ENCODE results near the gene C1orf159. TPM values are rescaled to one million over a fixed set of nuclear protein-coding genes. Genes with fewer than 3 reads are reported as not detected.

The C1orf159 gene
- total and polyA plus RNA-seq, 2 experiments from 2014 or later, result 21.7 to 36.2 TPM

- no peaks in the 10 kb centered on the region for H3K4me1 ChIP-seq (ENCODE audit: low read depth)
- H3K4me3 ChIP-seq, result no peak overlapping the region
- H3K27me3 ChIP-seq, result peaks cover 28% of the 10 kb centered on the region
- no peak for TF ChIP-seq CTCF (IDR thresholded peaks at IDR 0.05; ENCODE audit: low read depth, low read length)
- H3K36me3 ChIP-seq, result peaks cover 10% of the 10 kb centered on the region
- H3K9me3 ChIP-seq (ENCODE audit: low read depth), result no peaks in the 10 kb centered on the region
- DNase-seq (ENCODE audit: low read depth in 1 of 2, low spot score in 1 of 2), result no peak
- H3K27ac ChIP-seq, result no peak overlapping the region
These were observed 73.1 kb downstream of the C1orf159 start for GRCh38 chr1:1042835-1043234.

DNA sequence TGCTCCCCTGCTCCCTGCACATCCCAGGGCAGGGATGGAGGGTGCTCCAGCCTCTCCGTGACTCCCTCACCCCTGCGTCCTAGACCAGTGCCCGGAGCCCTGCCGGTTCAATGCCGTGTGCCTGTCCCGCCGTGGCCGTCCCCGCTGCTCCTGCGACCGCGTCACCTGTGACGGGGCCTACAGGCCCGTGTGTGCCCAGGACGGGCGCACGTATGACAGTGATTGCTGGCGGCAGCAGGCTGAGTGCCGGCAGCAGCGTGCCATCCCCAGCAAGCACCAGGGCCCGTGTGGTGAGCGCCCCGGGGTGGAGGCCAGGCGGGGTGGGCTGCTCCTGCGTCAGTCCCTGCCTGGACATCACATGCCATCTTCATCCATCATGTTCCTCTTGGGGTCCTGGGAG is 74.0 kb downstream of the C1orf159 start:
- peaks cover 38% of the 10 kb centered on the region for H3K27me3 ChIP-seq
- peaks cover 5% of the 10 kb centered on the region for H3K36me3 ChIP-seq
- TF ChIP-seq CTCF (IDR thresholded peaks at IDR 0.05; ENCODE audit: low read depth, low read length), result no peak
- no peak overlapping the region for H3K4me3 ChIP-seq
- no peaks in the 10 kb centered on the region for H3K4me1 ChIP-seq (ENCODE audit: low read depth)
- no peak for DNase-seq (ENCODE audit: low read depth in 1 of 2, low spot score in 1 of 2)
- H3K27ac ChIP-seq, result no peak overlapping the region
- H3K9me3 ChIP-seq (ENCODE audit: low read depth), result no peaks in the 10 kb centered on the region

DNA sequence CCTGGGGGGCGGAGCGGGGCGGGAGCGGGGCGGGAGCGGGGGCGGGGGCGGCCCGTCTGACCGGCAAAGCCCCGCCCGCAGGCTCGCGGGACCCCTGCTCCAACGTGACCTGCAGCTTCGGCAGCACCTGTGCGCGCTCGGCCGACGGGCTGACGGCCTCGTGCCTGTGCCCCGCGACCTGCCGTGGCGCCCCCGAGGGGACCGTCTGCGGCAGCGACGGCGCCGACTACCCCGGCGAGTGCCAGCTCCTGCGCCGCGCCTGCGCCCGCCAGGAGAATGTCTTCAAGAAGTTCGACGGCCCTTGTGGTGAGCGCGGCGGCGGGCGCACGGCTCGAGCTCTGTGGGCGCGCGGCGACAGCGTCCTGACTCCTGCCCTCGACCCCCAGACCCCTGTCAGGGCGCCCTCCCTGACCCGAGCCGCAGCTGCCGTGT is 74.8 kb downstream of the C1orf159 start:
- Histone ChIP-seq H3K27me3 (peaks cover 45% of the 10 kb centered on the region), H3K36me3 (peaks cover 5% of the 10 kb centered on the region), H3K4me3 (no peak overlapping the region), H3K27ac (no peak overlapping the region), H3K4me1 (ENCODE audit: low read depth) (no peaks in the 10 kb centered on the region), H3K9me3 (ENCODE audit: low read depth) (no peaks in the 10 kb centered on the region)
- no peak for DNase-seq (ENCODE audit: low read depth in 1 of 2, low spot score in 1 of 2)
- no peak for TF ChIP-seq CTCF (IDR thresholded peaks at IDR 0.05; ENCODE audit: low read depth, low read length)

DNA sequence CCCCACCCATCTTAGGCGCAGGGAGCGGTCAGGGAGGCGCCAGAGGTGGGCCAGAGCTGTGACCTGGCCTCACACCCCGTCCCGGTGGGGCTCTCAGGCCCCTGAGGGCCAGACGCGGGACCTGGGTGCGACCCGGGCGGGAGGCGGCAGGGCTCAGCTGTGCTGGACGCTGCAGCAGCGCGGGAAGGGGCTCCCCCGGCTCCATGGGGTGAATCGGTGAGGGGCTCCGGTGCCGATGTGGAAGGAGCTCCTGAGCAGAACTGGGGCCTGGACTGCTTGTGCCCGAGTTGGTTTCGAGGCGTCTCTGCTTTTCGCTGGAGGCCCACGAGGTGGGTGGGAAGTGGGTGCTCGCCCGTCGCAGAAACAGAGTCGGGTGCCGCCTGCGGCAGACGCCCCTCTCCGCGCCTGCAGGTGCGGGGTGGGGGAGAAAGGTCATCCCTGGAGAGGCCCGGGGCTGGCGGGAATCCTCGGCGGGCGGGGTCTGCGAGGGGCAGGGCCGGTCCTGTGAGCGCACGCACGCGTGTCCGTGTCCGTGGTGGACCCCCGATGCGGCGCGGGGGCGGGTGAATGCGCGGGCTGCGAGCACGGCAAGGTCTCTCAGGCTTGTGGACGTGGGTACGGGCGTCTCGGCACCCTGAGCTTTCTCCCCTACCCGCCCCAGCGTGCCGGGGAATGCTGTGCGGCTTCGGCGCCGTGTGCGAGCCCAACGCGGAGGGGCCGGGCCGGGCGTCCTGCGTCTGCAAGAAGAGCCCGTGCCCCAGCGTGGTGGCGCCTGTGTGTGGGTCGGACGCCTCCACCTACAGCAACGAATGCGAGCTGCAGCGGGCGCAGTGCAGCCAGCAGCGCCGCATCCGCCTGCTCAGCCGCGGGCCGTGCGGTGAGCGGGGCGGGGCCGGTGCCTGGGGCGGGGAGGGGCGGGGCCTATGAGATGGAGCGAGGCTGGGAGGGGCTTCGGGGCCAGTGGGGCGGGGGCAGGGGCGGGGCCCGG is 75.6 kb downstream of the C1orf159 start:
- DNase-seq (ENCODE audit: low read depth in 1 of 2, low spot score in 1 of 2), result peak; percentile 85 to 91
- Histone ChIP-seq H3K36me3 (peaks cover 5% of the 10 kb centered on the region), H3K27ac (no peak overlapping the region), H3K4me1 (ENCODE audit: low read depth) (no peaks in the 10 kb centered on the region), H3K4me3 (peak overlapping the region; percentile 27), H3K27me3 (peaks cover 52% of the 10 kb centered on the region), H3K9me3 (ENCODE audit: low read depth) (no peaks in the 10 kb centered on the region)
- TF ChIP-seq CTCF (IDR thresholded peaks at IDR 0.05; ENCODE audit: low read depth, low read length), result no peak

- TF ChIP-seq CTCF (IDR thresholded peaks at IDR 0.05; ENCODE audit: low read depth, low read length), result no peak
- Histone ChIP-seq H3K27ac (no peak overlapping the region), H3K27me3 (peaks cover 62% of the 10 kb centered on the region), H3K9me3 (ENCODE audit: low read depth) (no peaks in the 10 kb centered on the region), H3K4me3 (no peak overlapping the region), H3K4me1 (ENCODE audit: low read depth) (no peaks in the 10 kb centered on the region), H3K36me3 (peaks cover 3% of the 10 kb centered on the region)
- DNase-seq (ENCODE audit: low read depth in 1 of 2, low spot score in 1 of 2), result no peak
These were observed 76.6 kb downstream of the C1orf159 start for GRCh38 chr1:1039145-1039910.
